Limb (tissue), 2 donors: ENCODE measurements around the gene AHSG.
"Not testable (repeated sequence)": the region's sequence is repeated elsewhere in the genome, so short reads cannot be mapped to it uniquely, and the experiment has no call there.

Source experiments
- DNase-seq, 2 donors: peaks; one replicate each; pipeline ENCODE4 v3.0.0-alpha.2; 2016; ENCODE audit errors: extremely low spot score in 2 of 2

AHSG gene, protein sequence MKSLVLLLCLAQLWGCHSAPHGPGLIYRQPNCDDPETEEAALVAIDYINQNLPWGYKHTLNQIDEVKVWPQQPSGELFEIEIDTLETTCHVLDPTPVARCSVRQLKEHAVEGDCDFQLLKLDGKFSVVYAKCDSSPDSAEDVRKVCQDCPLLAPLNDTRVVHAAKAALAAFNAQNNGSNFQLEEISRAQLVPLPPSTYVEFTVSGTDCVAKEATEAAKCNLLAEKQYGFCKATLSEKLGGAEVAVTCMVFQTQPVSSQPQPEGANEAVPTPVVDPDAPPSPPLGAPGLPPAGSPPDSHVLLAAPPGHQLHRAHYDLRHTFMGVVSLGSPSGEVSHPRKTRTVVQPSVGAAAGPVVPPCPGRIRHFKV

DNA sequence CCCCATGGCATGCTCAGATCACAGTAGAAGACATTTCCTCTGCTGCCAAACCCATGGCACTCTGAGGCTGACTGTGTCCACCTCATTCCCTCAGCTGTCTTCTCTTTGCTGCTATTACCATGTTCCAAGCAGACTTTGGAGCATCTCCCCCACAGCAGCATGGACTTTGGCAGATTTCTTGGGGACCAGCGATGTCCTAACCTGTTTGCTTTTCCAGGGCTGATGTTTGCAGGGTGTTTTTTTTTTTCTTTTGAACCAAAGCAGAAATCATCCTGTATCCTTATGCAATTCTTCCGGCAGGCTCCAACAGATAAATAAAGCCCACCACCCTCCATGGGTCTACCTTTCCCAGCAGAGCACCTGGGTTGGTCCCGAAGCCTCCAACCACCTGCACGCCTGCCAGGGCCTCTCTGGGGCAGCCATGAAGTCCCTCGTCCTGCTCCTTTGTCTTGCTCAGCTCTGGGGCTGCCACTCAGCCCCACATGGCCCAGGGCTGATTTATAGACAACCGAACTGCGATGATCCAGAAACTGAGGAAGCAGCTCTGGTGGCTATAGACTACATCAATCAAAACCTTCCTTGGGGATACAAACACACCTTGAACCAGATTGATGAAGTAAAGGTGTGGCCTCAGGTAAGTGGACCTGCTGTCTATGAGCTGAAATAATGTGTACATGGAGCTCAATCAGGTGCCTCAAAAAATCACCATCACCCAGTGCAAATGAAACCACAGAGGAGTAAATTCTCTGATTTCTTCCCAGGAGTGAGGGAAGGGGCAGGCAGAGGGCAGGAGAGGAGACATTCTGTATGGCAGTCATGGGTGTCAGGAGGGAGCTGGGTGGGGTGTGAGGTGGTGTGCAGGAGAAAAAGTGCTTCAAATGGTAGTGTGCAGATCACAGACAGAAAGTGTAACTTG, at the start of gene AHSG:
Gene AHSG (plus strand): TSS at position 340 of the 916 bp plus-strand sequence. CDS start 82 bp downstream, at position 422.
- no peak for DNase-seq

DNA sequence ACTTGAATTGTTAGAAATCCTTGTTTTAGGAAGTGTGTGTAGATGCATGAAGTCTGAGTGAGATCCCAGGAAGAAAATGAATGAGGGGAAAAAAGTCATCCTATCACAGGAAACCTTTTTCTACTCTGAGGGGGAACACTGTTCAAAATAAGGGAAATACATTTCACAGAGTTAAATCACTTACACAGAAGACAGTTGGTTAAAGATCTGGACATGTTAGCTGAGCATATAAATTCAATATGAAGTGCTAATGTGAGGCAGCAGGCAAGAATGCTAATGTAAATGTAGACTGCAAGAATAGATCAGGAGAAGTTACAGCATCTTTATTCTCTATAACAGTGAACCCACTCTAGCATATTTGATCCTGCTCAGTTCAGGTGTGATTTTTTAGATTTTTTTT, 48.3 kb upstream of the AHSG start:
- DNase-seq: no peak

DNA sequence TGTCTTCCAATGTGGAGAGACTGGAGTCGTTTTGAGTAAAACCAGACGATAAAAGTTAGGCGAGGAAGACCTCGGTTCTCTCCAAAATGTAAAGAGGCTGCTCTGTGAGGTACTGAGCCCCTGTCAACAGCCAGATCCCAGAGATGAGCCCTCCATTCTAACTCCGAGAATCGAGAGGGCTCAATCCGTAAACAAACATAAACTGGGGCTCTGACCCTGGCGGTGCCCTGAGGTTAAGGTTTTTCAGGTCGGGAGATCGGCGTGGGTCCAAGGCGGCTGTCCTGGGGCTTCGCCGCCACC, 46.1 kb upstream of the AHSG start:
- DNase-seq: no peak

DNA sequence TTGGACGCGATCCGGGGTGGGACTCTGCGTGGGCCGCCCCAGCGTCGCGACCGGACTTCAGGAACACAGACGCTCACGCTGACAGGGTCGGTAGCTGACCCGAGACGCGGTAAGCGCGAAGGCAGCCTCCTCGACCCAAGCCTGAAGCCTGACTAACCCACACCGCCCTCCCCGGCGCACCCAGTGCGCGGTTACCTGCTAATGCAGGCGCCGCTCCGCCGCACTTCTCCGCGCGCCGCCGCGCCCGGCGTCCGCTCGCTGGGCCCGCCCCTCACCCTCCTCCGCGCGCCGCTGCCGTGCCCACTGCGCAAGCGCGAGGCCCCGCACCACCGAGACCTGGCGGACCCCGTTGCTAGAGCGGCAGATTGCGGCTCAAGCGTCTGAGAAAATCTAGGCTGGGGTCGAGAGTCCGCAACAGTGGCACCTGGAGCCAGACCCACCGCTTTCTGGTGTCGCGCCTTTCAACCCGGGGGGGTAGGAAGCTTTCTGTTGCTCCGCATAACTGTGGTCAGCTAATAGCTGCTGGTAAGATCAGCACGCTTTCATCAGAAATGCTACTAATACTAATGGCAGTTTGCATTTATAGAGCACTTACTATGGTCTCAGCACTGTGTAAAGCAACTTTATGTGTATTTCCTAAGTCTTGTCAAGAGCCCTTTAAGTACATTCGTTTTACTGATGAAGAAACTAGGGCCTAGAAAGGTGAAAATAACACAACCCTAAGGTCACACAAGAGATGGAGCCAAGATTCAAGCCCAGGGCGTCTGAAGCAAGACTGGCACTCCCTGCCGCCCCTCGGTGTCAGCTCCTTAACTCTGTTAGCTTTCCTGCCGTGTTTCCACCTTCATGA, 45.6 kb upstream of the AHSG start, which contains the start of gene TBCCD1:
Gene TBCCD1 (minus strand): TSS at position 268 of the 850 bp plus-strand sequence. CDS start 3,010 bp downstream, outside the sequence.
- DNase-seq: peak; percentile 92 to 99

DNA sequence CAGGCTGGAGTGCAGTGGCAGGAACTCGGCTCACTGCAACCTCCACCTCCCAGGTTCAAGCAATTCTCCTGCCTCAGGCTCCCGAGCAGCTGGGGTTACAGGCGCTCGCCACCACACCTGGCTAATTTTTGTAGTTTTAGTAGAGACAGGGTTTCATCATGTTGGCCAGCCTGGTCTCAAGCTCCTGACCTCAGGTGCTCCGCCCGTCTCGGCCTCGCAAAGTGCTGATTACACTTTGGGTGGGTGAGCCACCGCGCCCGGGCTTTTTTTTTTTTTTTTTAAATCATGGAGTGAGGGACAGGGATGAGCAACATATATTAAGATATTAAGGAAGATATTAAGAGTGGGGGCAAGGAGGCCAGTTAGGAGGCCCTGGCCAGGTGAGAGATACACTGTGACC, 43.5 kb upstream of the AHSG start:
- not testable (repeated sequence) for DNase-seq

DNA sequence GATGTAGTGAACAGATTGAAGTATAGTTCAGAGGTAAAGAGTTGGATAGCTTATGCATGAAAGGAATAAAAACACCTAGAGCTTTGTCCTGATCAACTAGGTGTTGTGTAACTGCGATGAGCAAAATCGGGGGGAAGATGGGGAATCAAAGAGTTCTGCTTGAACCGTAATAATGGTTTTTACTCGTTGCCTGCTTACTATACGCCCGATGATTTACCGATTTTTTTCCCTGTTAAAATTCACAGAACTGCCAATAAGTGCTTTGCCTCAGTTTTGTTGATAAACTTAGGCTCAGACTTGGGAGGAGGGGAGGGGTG, 43.1 kb upstream of the AHSG start:
- DNase-seq: no peak

DNA sequence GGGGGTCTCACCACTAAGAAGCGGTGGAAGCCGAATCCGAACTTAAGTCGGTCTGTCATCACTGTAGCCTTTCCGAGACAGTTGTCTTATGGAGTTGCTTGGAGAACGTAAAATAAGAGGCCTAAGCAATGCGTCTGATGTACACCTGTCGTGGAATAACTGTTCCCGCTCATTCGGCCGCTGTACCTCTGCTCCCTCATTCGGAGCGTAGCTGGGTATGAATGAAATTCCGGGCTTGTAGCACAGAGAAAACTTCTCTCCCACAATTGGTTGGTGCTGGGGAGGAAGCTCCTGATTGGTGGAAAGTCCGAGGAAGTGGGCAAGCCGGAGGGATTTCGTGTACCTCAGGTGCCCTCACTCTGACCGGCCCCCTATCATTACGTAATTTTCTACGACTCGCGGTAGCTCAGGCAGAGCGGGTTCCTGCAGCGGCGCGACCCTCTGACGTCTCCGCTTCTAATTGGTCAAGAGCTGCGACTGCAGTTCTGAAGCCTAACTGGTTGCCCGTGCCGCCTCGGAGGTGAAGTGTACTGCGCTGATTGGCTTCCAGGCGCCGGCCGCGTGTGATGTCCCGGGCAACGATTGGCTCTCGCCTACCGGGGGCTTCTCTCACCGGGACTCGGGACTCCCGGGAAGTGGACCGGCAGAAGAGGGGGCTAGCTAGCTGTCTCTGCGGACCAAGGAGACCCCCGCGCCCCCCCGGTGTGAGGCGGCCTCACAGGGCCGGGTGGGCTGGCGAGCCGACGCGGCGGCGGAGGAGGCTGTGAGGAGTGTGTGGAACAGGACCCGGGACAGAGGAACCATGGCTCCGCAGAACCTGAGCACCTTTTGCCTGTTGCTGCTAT, 42.5 kb upstream of the AHSG start, which contains the start of gene DNAJB11:
Gene DNAJB11 (plus strand): TSS at position 625 of the 845 bp plus-strand sequence. CDS start 178 bp downstream, at position 803.
- DNase-seq: peak; percentile 98 to 99

DNA sequence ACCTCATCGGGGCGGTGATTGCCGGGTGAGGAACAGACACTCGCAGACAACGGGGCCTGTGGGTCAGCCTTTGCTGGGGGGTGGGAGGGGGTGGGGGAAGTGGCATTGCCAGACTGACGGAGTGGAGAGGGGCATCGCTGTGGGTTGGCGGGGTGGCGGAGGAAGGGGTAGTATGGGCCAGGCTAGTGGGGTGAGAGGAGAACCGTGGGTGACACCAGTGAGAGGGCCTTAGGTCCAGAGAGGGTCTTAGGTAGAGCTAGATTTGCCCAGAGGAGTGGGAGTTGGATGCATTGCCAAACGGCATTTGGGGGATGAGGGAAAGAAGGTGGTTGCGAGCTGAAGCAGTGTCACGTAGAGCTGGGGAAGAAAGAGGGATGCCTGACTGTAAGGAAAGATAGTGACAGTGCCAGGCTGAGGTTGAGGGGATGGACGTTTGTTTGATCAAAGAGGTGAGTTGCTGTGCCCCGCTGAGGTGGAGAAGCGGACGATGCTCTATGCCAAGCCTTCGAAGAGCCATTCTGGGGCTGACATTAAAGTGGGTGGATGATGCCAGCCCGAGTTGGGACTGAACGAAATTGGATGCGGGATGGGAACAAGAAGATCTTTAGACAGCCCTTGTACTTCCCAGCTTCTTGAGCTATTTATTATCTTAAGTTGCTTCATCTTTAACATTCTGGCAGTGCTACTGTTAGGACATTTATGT, 41.8 kb upstream of the AHSG start:
- no peak for DNase-seq

DNA sequence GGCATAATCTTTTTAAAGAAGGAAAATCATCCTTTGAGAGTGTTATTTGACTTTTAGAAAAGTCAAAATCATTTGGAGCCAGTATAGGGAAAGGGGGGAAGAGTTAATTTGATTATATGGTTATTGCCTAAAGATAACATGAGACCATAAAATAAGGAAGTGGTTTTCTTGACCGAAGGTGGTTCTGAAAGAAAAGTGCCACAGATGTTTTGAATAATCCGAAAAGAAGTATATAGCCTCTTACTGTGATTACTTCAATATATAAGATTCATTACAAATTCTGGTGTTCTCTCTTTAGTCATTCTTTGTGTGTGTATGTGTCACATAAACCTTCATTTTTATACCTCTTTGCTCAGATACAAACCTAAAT, 41.2 kb upstream of the AHSG start:
- no peak for DNase-seq

DNA sequence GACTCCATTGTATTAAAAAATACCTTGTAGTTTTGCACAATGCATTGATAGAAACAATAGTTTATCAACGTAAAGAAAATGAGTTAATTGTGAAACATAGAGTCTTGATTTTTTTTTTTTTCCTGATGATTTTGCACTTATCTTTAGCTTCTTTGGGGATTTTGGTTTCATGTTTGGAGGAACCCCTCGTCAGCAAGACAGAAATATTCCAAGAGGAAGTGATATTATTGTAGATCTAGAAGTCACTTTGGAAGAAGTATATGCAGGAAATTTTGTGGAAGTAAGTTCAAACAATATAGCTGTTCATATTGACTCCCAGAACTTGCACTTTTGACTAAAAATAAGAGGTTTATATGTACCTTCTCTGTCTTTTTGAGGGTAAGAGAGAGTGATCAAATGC, 35.3 kb upstream of the AHSG start:
- no peak for DNase-seq

DNA sequence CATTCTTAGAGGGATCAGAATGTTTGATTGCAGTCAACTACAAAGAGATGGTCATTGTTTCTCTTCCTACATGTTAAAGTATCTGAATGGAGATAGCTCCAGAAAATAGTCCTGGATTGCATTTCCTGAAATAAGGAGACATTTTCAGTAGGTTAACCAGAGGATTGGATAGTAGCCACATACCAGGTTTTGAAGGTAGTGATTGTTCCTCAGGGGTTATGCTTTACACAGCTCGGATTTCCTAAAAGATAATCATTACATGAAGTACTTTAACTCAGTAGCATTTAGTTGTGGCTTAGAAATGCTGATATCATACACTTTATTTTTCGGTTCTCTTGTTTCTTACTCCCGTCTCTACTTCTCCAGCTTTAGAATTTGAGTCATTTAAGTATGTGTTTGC, 32.1 kb upstream of the AHSG start:
- no peak for DNase-seq

DNA sequence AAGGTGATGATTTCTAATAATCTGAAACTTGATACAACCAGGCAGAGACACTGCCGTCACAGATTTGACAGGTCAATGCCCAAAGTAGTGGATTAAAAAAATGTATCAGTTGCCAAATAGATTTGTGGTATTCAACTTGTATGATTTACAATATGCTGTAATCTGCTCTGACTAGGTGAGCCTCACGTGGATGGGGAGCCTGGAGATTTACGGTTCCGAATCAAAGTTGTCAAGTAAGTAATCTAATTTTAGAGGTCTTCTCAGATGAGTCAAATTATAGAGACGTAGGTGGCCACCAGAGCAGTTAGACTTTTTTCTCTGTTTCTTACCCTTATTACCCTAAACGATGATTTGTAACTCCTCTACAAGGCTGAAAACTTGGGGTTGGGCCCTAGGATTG, 30.3 kb upstream of the AHSG start:
- DNase-seq: no peak

DNA sequence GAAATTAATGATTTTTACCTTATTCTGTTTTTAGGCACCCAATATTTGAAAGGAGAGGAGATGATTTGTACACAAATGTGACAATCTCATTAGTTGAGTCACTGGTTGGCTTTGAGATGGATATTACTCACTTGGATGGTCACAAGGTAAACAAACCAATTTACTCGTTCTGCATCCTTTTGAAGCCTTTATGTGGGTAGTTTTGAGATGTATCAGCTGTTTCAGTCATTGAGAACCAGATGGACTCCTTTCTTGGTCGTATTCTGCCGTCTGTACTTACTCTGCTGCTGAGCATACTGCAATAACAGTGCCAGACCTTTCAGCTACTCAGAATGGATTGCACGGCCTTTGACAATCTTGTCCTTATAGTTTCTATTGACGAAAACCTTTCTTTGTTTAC, 29.0 kb upstream of the AHSG start:
- DNase-seq: no peak

DNA sequence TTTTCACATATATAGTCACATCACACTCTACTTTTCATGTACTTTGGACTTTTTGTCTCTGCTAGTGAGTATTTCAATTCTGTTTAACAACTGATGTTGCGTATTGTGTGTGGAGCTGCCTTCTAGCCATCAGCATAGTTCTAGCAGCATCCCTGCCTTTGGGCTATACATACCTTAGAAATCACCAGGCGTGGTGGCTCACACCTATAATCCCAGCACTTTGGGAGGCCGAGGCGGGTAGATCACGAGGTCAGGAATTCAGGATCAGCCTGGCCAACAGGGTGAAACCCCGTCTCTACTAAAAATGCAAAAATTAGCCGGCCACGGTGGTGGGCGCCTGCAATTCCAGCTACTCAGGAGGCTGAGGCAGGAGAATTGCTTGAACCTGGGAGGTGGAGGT, 26.6 kb upstream of the AHSG start:
- not testable (repeated sequence) for DNase-seq

DNA sequence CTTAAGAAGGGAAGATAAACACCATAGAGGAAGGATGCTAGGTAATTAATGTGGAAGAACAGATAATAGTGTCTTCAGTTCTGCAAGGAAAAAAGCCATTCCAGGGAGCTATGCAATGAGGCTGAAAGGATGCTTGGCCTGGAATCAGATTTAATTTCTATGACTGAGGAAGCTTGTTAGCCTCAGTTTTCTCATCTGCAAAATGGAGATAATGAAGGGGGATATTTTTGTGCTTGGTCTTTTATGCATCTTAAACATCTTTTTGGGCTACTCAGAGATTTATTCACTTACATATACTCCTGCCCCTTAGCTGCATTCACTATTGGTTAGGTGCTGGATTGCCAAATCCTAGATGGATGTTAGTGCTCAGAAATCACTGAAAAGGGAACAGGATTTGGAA, 25.7 kb upstream of the AHSG start:
- no peak for DNase-seq

DNA sequence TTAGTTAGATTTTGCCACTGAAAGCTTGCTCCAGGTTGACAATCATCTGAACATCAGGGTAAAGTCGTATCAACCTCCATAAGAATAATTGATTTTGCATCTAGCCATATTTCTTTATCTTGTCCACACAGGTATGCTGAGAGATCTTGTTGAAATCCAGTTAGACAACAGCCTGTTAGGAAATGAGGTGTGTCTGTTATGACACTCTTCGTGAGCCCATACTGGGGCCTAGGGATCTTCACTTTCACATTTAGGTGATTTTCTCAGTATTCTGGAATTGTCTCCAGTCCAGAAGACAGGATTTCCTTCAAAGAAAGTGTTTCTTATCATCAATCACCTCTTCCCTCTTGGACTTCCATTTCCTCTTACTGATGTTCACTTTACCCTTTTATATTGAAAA, 24.2 kb upstream of the AHSG start:
- no peak for DNase-seq

DNA sequence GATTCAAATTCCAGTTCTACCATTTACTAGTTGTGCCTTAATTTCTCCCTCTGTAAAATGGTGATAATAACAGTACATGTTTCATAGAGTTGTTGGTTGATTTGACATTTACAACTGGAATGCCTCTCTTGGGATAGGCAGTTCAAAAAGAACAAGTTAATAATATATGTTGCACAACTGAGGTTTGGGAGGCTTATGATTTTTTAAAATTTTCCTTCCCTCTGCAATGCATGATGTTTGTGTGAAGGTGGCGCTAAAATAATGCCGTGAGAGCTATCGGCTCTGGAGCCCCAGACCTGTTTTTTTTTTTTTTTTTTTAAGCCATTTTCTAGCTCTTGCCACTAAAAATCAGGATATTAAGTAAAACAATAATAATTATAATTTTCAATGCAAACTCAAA, 23.7 kb upstream of the AHSG start:
- DNase-seq: no peak

DNA sequence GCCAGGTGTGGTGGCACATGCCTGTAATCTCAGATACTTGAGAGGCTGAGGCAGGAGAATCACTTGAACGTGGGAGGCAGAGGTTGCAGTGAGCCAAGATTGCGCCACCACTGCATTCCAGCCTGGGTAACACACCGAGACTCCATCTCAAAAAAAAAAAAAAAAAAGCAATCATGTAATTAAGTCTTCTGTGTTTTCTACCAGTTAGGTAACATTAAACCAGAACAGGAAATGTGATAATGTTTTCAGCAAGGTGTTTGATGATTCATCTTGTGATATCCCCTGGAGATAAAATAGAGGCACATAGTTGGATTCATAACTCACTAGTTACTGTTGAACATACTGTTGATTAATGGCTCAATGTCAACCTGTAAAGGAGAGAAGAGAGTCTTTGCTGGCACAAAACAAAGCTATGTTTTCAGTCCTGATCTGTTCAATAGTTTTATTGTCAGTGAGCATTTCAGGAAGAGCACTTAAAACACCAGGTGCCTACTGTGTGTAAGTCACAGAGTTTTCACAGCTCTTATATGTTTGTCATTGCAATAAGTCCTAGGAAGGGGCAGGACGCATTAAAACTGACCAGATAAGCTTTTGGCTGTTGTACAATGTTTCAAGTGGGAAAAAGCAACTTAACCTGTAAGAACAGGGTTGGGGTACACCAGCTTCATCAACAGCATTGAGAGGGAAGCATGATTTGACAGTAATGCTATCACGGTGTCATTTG, 22.8 kb upstream of the AHSG start:
- no peak for DNase-seq

DNA sequence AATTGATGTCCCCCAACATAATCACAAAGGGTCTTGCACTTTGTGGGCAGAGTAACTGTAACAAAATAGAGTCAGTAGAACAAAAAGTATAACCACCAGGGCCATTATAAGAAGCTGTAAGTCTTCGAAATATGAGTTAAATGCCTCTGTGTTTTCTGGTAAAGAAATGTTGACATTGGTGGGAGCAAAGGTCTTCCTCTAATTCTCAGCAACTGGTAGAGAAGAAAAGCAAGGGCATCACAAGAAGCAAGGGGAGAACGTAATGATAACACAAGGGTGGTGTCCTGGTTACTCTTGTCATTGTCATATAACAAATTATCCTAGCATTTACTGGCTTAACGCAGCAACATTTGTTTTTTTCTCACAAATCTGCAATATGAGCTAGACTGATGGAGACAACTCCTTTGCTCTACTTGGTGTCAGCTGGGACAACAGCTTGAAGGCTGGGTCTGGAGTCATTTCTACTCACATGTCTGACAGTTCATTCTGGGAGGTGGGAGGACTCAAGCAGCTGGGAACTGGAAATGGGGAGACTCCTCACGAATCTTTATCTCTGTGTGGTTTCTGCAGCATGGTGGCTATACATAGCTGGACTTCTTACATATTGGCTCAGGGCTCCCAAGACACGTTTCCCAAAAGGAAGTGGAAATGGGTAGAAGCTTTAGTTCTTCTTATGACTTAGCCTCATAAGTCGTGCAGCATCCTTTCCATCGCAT, 22.1 kb upstream of the AHSG start:
- DNase-seq: no peak
